Endodermal cell (in vitro differentiated cells): ENCODE data around the gene KCNJ18. TPM values are rescaled to one million over a fixed set of nuclear protein-coding genes. Genes with fewer than 3 reads are reported as not detected.
"Not testable (repeated sequence)": the region's sequence is repeated elsewhere in the genome, so short reads cannot be mapped to it uniquely, and the experiment has no call there.

Experiments
- DNase-seq: peaks from one replicate; pipeline ENCODE4 v3.0.0-alpha.2; 2017
- H3K27ac ChIP-seq: 2 replicates; pipeline ENCODE4 v1.5.1; 2013; ENCODE audit warnings: mild to moderate bottlenecking, low read depth, low read length, moderate library complexity
- H3K27me3 ChIP-seq: 2 replicates; pipeline ENCODE4 v1.6.1; 2013; ENCODE audit warnings: mild to moderate bottlenecking, low read length, moderate library complexity; ENCODE audit not compliant: insufficient read depth, control insufficient read depth, poor library complexity, severe bottlenecking
- H3K36me3 ChIP-seq: 2 replicates; pipeline ENCODE4 v1.7.0; 2013; ENCODE audit warnings: mild to moderate bottlenecking, low read length, moderate library complexity; ENCODE audit not compliant: control insufficient read depth, insufficient read depth
- H3K4me1 ChIP-seq: one replicate; pipeline ENCODE4 v1.7.0; 2013; ENCODE audit warnings: low read length; ENCODE audit not compliant: control insufficient read depth, insufficient read depth
- H3K4me3 ChIP-seq: 2 replicates; pipeline ENCODE4 v1.5.1; 2013; ENCODE audit warnings: mild to moderate bottlenecking, low read length, moderate library complexity
- H3K9ac ChIP-seq: 2 replicates; pipeline ENCODE4 v1.6.1; 2013; ENCODE audit warnings: mild to moderate bottlenecking, low read length, moderate library complexity; ENCODE audit not compliant: poor library complexity, severe bottlenecking; ENCODE audit errors: extremely low read depth
- H3K9me3 ChIP-seq: 2 replicates; pipeline ENCODE4 v1.6.1; 2013; ENCODE audit warnings: mild to moderate bottlenecking, low read length, moderate library complexity; ENCODE audit not compliant: control insufficient read depth
- H3K27ac Mint-ChIP-seq: 2 replicates; pipeline ENCODE4 v1.8.0; 2020; ENCODE audit warnings: mixed read lengths
- H3K27me3 Mint-ChIP-seq: 2 replicates; pipeline ENCODE4 v1.8.0; 2021; ENCODE audit warnings: mild to moderate bottlenecking, mixed read lengths; ENCODE audit not compliant: insufficient read depth
- H3K36me3 Mint-ChIP-seq: 2 replicates; pipeline ENCODE4 v1.8.0; 2020; ENCODE audit warnings: low read depth, mixed read lengths
- H3K4me1 Mint-ChIP-seq: 2 replicates; pipeline ENCODE4 v1.8.0; 2020; ENCODE audit warnings: mixed read lengths
- H3K4me3 Mint-ChIP-seq: 2 replicates; pipeline ENCODE4 v1.8.0; 2020; ENCODE audit warnings: mild to moderate bottlenecking, moderate library complexity, mixed read lengths
- H3K9me3 Mint-ChIP-seq: 2 replicates; pipeline ENCODE4 v1.8.0; 2020; ENCODE audit warnings: mild to moderate bottlenecking, mixed read lengths
- WGBS, 2 experiments: methylation state at CpG; one replicate each; pipeline versions ENCODE4 v1.1.5 to v1.1.7; 2013; ENCODE audit warnings: missing lambda C conversion rate in 2 of 2, mixed read lengths in 1 of 2; ENCODE audit not compliant: insufficient coverage in 1 of 2, insufficient read length in 1 of 2; 5-methylcytosine and 5-hydroxymethylcytosine counted together
- total RNA-seq, 2 donors: library from RNA; stranded (reverse); fragmentation: NEBNext Ultra II Directional in 1 of 2; extraction: Animal tissue kit (Norgen Biotek cat#: 25700) in 1 of 2; gene quantifications; 2 replicates in 1 of 2; 3 replicates in 1 of 2; pipeline ENCODE4 v1.2.1, GENCODE V29; 2021

The KCNJ18 gene
- total RNA-seq, 2 donors from 2014 or later = not detected

DNA sequence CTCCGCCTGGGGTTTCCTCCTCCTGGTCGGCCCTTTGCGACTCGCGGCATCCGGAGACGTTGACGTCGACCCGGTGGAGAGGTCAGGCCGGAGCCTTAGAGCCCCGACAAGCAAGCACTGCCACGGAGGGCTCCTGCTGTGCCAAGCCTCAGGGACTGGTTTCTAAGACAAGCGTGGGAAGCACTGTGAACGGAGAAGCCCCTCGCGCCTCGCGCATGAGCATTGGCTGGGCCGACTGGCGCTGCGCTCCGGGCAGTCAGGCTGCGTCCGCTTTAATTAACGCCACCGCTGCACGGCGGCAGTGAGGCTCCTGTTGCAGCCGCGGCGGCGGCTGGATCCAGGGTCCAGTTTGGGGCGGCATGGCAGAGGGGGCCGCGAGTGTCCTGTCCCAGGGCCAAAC, 10.2 kb upstream of the KCNJ18 start:
- not testable (repeated sequence) for H3K9ac ChIP-seq, H3K36me3 Mint-ChIP-seq, H3K4me1 Mint-ChIP-seq, H3K27ac Mint-ChIP-seq, H3K4me1 ChIP-seq, H3K27me3 Mint-ChIP-seq, H3K36me3 ChIP-seq, H3K27ac ChIP-seq, H3K27me3 ChIP-seq, DNase-seq, H3K4me3 ChIP-seq, H3K4me3 Mint-ChIP-seq
- H3K9me3 Mint-ChIP-seq = peaks cover 88% of the 10 kb centered on the region
- WGBS, 2 experiments = 83 to 88% methylated on average over 15 to 34 of the region's 36 CpGs
- peaks cover 13% of the 10 kb centered on the region for H3K9me3 ChIP-seq

GRCh38 chr17:21683142-21683712, 9.1 kb upstream of the KCNJ18 start:
- not testable (repeated sequence) for H3K27ac Mint-ChIP-seq, H3K4me3 ChIP-seq, H3K36me3 ChIP-seq, H3K9ac ChIP-seq, H3K4me3 Mint-ChIP-seq, H3K9me3 ChIP-seq, DNase-seq, H3K27me3 ChIP-seq, H3K36me3 Mint-ChIP-seq, H3K27me3 Mint-ChIP-seq, H3K27ac ChIP-seq, H3K4me1 Mint-ChIP-seq, H3K4me1 ChIP-seq
- 87% methylated on average over 31 of the region's 46 CpGs; no CpG with 5 or more reads in 1 of the 2 experiments for whole genome bisulfite sequencing, 2 experiments
- H3K9me3 Mint-ChIP-seq = peaks cover 88% of the 10 kb centered on the region

- 85 to 92% methylated on average over 8 to 16 of the region's 18 CpGs for WGBS, 2 experiments
- not testable (repeated sequence) for H3K36me3 ChIP-seq, H3K9me3 ChIP-seq, H3K36me3 Mint-ChIP-seq, H3K27me3 Mint-ChIP-seq, H3K27ac ChIP-seq, H3K4me1 Mint-ChIP-seq, H3K27ac Mint-ChIP-seq, H3K4me3 Mint-ChIP-seq, H3K4me1 ChIP-seq, H3K9ac ChIP-seq, DNase-seq, H3K27me3 ChIP-seq, H3K4me3 ChIP-seq
- H3K9me3 Mint-ChIP-seq = peaks cover 88% of the 10 kb centered on the region
Observed at GRCh38 chr17:21683897-21684296, 8.4 kb upstream of the KCNJ18 start.

DNA sequence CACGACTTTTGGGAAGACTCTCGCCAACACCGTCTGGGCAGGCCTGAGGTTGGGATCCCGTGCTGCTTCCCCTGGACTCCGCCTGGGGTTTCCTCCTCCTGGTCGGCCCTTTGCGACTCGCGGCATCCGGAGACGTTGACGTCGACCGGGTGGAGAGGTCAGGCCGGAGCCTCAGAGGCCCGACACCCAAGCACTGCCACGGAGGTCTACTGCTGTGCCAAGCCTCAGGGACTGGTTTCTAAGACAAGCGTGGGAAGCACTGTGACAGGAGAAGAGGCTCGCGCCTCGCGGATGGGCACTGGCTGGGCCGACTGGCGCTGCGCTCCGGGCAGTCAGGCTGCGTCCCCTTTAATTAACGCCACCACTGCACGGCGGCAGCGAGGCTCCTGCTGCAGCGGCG, 7.9 kb upstream of the KCNJ18 start:
- not testable (repeated sequence) for H3K4me3 ChIP-seq, H3K27me3 ChIP-seq, H3K36me3 Mint-ChIP-seq, H3K9me3 ChIP-seq, H3K27me3 Mint-ChIP-seq, H3K4me1 Mint-ChIP-seq, H3K27ac ChIP-seq, DNase-seq, H3K9ac ChIP-seq, H3K4me3 Mint-ChIP-seq, H3K36me3 ChIP-seq, H3K4me1 ChIP-seq, H3K27ac Mint-ChIP-seq
- 90 to 94% methylated on average over 3 to 14 of the region's 33 CpGs for WGBS, 2 experiments
- peaks cover 87% of the 10 kb centered on the region for H3K9me3 Mint-ChIP-seq

- H3K27me3 Mint-ChIP-seq, H3K4me3 ChIP-seq, H3K36me3 Mint-ChIP-seq, H3K27ac ChIP-seq, H3K4me3 Mint-ChIP-seq, H3K27ac Mint-ChIP-seq, DNase-seq, H3K4me1 ChIP-seq, H3K36me3 ChIP-seq, H3K9me3 ChIP-seq, H3K4me1 Mint-ChIP-seq, H3K27me3 ChIP-seq, H3K9ac ChIP-seq: not testable (repeated sequence)
- H3K9me3 Mint-ChIP-seq = peaks cover 86% of the 10 kb centered on the region
- 87 to 91% methylated on average over 19 to 41 of the region's 42 CpGs for WGBS, 2 experiments
Observed at GRCh38 chr17:21685061-21685795, 7.1 kb upstream of the KCNJ18 start.
